ENCODE data around the gene RPH3AL. TPM values are rescaled to one million over a fixed set of nuclear protein-coding genes. Genes with fewer than 3 reads are reported as not detected.

The RPH3AL gene
- total RNA-seq, 1 donor from 2014 or later = 0.78 TPM

GRCh38 chr17:282912-283882 is 69.4 kb downstream of the RPH3AL start:
- H3K27ac Mint-ChIP-seq (ENCODE audit: unreplicated experiment) = no peak overlapping the region
- no peak for DNase-seq (ENCODE audit: extremely low spot score, unreplicated experiment)
- H3K36me3 Mint-ChIP-seq (ENCODE audit: unreplicated experiment) = no peaks in the 10 kb centered on the region

GRCh38 chr17:282000-282911 is 70.4 kb downstream of the RPH3AL start:
- no peaks in the 10 kb centered on the region for H3K9me3 Mint-ChIP-seq (ENCODE audit: unreplicated experiment)
- no peak overlapping the region for H3K27ac Mint-ChIP-seq (ENCODE audit: unreplicated experiment)
- no peaks in the 10 kb centered on the region for H3K4me1 Mint-ChIP-seq (ENCODE audit: unreplicated experiment)
- H3K27me3 Mint-ChIP-seq (ENCODE audit: unreplicated experiment) = peaks cover 18% of the 10 kb centered on the region
- TF ChIP-seq CTCF (IDR thresholded peaks at IDR 0.05) = no peak
- H3K36me3 Mint-ChIP-seq (ENCODE audit: unreplicated experiment) = no peaks in the 10 kb centered on the region
- no peak overlapping the region for H3K4me3 Mint-ChIP-seq (ENCODE audit: unreplicated experiment)
- no peak for DNase-seq (ENCODE audit: extremely low spot score, unreplicated experiment)

More at GRCh38 chr17:282912-283882, 69.4 kb downstream of the RPH3AL start:
- Mint-ChIP-seq H3K4me1 (ENCODE audit: unreplicated experiment) (no peaks in the 10 kb centered on the region), H3K27me3 (ENCODE audit: unreplicated experiment) (peaks cover 16% of the 10 kb centered on the region), H3K4me3 (ENCODE audit: unreplicated experiment) (no peak overlapping the region), H3K9me3 (ENCODE audit: unreplicated experiment) (no peaks in the 10 kb centered on the region)
- TF ChIP-seq CTCF (IDR thresholded peaks at IDR 0.05) = no peak

GRCh38 chr17:281365-281999 is 71.1 kb downstream of the RPH3AL start:
- Mint-ChIP-seq H3K36me3 (ENCODE audit: unreplicated experiment) (no peaks in the 10 kb centered on the region), H3K4me3 (ENCODE audit: unreplicated experiment) (no peak overlapping the region), H3K4me1 (ENCODE audit: unreplicated experiment) (no peaks in the 10 kb centered on the region), H3K9me3 (ENCODE audit: unreplicated experiment) (no peaks in the 10 kb centered on the region), H3K27me3 (ENCODE audit: unreplicated experiment) (peaks cover 25% of the 10 kb centered on the region), H3K27ac (ENCODE audit: unreplicated experiment) (no peak overlapping the region)
- DNase-seq (ENCODE audit: extremely low spot score, unreplicated experiment) = no peak
- TF ChIP-seq CTCF (IDR thresholded peaks at IDR 0.05) = no peak

GRCh38 chr17:280901-281300 is 71.7 kb downstream of the RPH3AL start:
- no peak for DNase-seq (ENCODE audit: extremely low spot score, unreplicated experiment)
- no peak for TF ChIP-seq CTCF (IDR thresholded peaks at IDR 0.05)
- no peaks in the 10 kb centered on the region for H3K36me3 Mint-ChIP-seq (ENCODE audit: unreplicated experiment)
- H3K4me3 Mint-ChIP-seq (ENCODE audit: unreplicated experiment) = no peak overlapping the region
- H3K4me1 Mint-ChIP-seq (ENCODE audit: unreplicated experiment) = no peaks in the 10 kb centered on the region
- peaks cover 28% of the 10 kb centered on the region for H3K27me3 Mint-ChIP-seq (ENCODE audit: unreplicated experiment)
- no peak overlapping the region for H3K27ac Mint-ChIP-seq (ENCODE audit: unreplicated experiment)
- no peaks in the 10 kb centered on the region for H3K9me3 Mint-ChIP-seq (ENCODE audit: unreplicated experiment)

Data from osteocyte (in vitro differentiated cells).